ENCODE results near the gene ZNF439.
A peak's percentile ranks its signal among the peaks of the same experiment; 100 is the strongest.
"Not testable (repeated sequence)": the region's sequence is repeated elsewhere in the genome, so short reads cannot be mapped to it uniquely, and the experiment has no call there.

The ZNF439 gene

DNA sequence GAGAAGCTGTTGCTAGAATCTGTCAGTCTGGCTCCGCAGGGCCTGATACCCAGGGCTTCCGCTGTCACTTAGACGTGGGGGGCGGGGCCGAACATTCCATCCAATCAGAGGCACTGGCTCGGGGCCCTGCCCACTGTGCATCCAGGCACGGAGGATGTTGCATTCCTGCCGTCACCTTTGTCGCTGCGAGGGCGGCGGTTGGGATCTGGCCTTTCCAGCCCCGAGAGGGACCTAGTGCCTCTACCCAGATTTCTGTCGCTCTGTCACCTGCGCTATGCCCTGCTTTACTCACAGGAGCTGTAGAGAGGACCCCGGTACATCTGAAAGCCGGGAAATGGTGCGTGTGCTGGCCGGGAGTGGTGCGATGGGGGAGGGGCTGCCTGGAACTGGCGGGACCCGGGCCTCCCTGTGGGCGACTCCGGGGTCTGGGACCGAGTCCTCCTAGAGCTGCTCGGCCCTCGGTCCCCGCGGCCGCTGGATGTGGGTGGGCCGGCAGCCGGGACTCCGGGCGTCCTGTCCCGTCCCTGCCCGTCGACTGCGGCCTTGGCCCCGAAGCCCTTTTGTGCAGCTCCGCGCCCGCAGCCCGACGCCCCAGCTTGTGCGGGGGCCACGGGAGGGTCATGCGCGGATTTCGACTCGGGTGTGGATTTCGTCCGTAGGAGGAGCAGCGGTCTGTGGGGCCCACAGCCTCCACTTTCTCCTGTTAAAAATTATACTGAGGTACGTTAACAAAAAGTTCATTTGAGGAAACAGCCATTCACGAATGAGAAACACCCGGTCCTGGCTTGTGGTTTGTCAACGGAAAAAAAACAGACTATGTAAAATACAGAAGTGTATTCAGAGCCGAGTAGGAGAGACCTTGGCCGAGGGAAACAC is at the start of gene ZNF439:
ZNF439 (plus strand) TSS at position 133 of the 876 bp plus-strand sequence; CDS start at position 275, 142 bp downstream.
- DNase-seq (ENCODE audit: low spot score), result peak; percentile 87

DNA sequence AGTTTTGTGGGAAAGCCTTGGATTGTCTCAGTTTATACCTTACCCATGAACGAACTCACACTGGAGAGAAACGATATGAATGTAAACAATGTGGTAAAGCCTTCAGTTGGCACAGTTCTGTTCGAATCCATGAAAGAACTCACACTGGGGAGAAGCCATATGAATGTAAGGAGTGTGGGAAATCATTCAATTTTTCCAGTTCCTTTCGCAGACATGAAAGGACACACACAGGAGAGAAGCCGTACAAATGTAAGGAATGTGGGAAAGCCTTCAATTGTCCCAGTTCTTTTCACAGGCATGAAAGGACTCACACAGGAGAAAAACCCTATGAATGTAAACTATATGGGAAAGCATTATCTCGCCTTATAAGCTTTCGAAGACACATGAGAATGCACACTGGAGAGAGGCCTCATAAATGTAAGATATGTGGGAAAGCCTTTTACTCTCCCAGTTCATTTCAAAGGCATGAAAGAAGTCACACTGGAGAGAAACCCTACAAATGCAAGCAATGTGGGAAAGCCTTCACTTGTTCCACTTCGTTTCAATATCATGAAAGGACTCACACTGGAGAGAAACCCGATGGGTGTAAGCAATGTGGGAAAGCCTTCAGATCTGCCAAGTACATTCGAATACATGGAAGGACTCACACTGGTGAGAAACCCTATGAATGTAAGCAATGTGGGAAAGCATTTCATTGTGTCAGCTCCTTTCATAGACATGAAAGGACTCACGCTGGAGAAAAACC is 42.0 kb upstream of the ZNF439 start:
- DNase-seq (ENCODE audit: low spot score), result no peak

DNA sequence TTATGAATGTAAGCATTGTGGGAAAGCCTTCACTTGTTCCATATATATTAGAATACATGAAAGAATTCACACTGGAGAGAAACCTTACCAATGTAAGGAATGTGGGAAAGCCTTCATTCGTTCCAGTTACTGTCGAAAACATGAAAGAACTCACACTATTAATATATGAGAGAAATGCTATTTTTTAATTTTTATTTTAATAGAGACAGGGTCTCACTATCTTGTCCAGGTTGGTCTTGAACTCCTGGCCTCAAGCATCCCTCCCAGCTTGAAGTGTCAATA is 41.5 kb upstream of the ZNF439 start:
- no peak for DNase-seq (ENCODE audit: low spot score)

DNA sequence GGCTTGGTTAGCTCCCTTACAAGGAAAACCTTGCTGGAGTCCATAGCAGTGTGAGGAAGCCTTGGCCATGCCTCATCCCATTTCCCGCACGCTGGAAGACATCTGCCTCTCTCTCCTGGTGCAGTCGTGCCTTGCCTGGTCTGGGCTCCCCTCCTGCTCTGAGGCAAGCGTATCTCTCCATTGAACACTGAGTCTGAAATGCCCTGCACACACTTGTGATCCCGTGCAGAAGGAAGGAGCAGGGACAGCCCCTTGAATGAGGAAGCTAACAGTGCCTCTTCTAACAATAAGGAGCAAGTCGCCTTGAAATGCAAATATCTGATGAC is 34.9 kb upstream of the ZNF439 start:
- no peak for DNase-seq (ENCODE audit: low spot score)

DNA sequence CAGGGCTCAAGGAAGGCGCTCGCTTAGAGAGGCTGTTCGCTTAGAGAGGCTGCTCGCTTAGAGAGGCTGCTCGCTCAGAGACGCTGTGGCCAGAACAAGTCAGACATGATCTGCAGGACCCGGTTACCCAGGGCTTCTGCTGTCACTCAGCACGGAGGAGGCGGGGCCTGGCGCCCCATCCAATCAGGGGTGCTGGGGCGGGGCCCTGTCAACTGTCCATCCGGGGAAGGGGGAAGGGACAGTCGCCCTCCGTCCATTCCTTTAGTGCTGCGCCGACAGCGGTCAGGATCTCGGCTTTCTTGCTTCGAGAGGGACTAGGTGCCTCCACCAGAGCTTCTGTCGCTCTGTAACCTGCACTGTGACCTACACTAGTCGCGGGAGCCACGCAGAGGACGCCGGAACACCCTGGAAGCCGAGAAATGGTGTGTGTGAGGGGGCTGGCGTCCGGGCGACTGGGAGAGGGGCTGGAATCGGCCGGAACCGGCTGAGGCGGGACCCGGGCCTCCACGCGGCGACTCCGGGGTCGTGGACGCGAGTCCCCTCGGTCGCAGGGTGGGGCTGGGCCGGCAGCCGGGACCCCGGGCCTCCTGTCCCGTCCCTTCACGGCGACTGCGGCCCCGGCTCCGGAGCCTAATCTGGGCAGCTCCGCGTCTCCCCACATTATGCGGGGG is 34.4 kb upstream of the ZNF439 start, which contains the start of gene ZNF440:
ZNF440 (plus strand) TSS at position 245 of the 671 bp plus-strand sequence; CDS start at position 420, 175 bp downstream.
- peak; percentile 98 for DNase-seq (ENCODE audit: low spot score)

DNA sequence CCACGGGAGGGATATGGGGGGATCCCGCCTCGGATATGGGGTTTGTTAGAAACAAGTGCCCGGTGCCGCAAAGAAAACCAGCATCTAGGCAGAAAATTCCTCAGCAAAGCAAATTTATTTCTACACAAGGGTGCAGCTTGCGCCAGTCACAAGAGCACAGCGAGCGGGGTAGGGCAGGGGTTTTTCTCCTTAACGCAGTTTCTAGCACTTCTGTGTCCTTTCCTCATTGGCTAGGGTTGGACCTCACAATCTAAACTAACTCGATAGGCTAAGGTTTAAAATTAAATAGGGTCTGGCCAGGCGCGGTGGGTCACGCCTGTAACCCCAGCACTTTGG is 33.9 kb upstream of the ZNF439 start:
- no peak for DNase-seq (ENCODE audit: low spot score)

DNA sequence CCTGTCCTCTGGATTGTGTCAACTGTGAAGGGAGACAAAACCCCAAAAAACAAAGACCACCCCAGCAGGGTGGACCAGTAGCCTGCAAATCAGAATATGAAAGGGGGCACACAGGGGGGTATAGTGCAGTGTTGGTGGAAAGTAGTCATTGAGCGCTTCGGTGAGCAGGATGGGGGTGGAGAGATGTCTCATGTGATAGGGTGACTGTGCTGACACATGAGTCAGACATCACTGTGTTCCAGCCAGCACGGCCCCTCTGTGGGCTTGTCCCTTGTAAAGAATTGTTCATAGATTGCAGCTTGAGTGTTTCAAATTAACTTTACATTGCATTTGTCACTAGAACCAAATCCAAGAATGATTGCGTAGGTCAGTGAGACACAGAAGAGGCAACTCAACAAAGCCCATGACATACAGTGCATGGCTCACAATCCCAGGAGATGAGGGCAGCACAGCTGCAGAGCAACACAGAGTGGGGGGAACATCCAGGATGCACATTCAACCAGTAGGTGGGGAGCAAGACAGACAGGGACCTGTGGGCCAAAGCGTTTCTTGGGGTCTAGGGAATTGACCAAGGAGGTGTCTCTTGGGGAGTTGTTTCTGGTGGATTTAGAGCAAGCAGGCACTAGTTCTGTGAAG is 26.9 kb upstream of the ZNF439 start:
- no peak for DNase-seq (ENCODE audit: low spot score)

DNA sequence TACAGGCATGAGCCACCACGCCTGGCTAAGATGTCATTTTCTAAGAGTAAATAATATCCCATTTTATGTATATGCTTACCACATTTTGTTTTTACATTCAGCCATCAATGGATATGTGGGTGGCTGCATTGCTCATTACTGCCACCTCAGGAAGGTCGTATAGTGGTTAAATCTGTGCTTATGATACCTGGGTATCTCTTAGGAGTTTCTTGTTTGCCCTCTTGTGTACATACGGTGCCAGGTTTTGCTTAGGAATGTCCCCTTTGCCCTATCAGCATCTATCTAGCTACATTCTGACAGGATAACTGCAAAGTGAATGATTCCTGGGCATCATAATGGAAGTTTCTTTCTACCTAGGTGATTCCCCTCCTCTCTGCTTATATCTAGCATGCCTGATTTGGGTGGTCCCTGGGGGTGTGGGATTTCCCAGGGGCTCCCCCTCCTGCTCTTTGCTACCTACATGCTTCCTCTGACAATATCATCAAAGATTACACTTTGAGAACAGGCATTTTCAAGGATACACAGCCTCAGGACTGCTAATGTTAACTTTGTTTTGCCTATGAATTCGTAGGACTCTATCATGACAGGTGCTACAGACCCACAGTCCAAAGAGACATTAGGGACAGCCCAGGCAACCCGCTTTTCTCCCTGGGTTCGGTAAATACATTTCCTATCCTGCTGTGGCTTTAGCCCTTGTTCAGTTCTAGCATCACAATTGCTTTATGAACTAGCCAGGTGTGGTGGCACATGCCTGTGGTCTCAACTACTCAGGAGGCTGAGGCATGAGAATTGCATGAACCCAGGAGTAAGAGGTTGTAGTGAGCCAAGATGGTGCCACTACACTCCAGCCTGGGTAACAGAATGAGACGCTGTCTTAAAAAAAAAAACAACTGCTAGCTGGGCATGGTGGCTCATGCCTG is 19.3 kb upstream of the ZNF439 start:
- DNase-seq (ENCODE audit: low spot score), result not testable (repeated sequence)

DNA sequence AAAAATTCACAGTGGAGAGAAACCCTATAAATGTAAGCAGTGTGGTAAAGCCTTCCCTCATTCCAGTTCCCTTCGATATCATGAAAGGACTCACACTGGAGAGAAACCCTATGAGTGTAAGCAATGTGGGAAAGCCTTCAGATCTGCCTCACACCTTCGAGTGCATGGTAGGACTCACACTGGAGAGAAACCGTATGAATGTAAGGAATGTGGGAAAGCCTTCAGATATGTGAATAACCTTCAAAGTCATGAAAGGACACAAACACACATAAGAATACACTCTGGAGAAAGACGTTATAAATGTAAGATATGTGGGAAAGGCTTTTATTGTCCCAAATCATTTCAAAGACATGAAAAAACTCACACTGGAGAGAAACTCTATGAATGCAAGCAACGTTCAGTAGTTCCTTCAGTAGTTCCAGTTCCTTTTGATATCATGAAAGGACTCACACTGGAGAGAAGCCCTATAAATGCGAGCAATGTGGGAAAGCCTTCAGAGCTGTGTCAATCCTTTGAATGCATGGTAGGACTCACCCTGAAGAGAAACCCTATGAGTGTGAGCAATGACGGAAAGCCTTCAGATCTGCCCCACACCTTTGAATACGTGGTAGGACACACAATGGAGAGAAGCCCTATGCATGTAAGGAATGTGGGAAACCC is 16.1 kb upstream of the ZNF439 start:
- no peak for DNase-seq (ENCODE audit: low spot score)

DNA sequence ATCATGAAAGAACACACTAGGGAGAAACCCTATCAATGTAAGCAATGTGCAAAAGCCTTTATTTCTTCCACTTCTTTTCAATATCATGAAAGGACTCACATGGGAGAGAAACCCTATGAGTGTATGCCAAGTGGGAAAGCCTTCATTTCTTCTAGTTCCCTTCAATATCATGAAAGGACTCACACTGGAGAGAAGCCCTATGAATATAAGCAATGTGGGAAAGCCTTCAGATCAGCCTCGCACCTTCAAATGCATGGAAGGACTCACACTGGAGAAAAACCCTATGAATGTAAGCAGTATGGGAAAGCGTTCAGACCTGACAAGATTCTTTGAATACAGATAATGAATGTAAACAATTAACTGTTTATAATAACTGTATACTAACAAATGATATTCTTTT is 15.0 kb upstream of the ZNF439 start:
- no peak for DNase-seq (ENCODE audit: low spot score)

DNA sequence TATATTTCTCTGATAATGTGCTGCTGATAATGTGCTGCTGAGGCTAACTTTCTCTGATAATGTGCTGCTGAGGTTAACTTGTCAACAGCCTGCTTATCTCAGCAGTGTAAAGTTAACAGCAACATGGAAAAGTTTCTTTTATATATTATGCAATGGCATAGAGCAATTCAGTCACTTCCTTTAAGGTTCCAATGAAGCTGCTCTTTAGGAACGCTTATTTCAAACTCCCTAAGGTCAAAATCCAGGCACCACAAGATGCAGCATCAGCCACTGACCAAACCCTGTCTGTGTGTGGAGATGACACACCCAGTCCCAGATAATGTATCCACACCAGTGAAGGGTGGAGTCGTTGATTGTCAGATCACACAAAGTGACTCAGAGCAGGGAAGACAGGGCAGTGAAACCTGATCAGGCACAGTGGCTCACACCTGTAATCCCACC is 12.9 kb upstream of the ZNF439 start:
- not testable (repeated sequence) for DNase-seq (ENCODE audit: low spot score)

DNA sequence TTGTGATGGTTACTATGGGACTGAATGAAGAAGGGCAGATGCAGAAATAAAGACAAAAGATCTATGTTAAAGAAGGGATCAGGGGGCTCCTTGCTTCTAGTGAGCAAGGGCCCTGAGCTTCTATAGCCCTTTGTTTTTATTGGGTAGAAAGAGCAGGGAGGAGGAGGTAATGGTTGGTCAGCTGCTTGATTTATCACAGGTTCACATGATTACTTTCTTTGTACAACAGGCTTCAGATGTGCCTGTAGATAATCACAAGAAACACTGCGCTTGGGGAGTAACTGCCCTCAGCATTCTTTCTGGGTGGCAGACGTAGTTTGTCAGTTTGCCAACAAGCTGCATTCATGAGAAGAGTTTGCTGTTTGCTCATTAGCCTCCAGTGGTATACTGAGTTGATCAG is 4.8 kb upstream of the ZNF439 start:
- DNase-seq (ENCODE audit: low spot score), result no peak

DNA sequence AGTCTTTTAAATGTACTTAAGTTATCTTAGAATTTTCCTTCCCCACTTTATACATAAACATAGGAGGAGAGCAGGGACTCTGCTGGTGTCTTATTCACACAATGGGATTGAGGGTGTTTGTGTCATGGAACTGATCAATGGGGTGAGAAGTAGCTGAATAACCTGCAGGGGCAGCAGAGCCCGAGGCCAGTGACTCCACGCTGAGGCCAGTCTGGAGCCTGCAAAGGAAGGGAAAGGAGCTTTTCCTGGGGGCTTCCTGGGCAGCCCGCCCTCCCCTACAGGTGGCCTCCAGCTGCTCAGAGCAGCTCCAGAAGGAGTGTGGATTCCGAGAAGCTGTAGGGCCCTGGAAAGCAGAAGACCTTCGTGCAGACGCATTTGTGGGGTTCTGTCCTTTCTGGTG is 911 bp upstream of the ZNF439 start:
- not testable (repeated sequence) for DNase-seq (ENCODE audit: low spot score)

DNA sequence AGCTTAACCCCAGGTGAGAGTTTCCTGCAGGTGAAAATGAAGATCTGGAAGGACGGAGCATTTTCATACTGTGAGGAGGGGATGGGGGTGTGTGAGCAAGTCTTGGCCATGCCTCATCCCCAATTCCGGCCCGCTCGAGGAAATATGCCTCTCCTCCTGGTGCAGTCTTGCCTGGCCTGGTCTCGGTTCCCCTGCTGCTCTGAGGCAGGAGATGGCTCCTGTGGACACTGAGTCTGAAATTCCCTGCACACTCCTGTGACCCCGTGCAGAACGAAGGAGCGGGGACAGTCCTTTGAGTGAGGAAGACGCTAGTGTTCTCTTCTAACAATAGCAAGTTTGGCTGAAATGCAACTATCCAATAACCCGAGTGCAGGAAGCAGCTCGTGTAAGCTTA is 329 bp upstream of the ZNF439 start:
- DNase-seq (ENCODE audit: low spot score), result no peak

DNA sequence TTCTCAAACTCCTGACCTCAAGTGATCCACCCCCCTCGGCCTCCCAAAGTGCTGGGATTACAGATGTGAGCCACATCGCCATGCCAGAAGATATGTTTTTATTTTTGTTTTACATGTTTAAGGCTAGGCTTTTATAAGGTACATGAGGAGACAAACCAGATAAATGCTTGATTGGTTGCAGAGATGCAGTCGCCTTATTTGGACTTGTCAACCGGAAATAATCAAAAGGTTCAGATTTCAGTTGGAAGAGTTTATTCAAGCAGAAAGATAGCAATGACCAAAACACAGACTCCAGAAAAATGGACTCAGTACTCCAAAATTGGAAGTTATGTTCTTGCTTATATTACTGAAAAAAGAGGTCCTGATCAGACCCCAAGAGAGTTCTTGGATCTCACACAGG is 1.8 kb downstream of the ZNF439 start:
- not testable (repeated sequence) for DNase-seq (ENCODE audit: low spot score)

DNA sequence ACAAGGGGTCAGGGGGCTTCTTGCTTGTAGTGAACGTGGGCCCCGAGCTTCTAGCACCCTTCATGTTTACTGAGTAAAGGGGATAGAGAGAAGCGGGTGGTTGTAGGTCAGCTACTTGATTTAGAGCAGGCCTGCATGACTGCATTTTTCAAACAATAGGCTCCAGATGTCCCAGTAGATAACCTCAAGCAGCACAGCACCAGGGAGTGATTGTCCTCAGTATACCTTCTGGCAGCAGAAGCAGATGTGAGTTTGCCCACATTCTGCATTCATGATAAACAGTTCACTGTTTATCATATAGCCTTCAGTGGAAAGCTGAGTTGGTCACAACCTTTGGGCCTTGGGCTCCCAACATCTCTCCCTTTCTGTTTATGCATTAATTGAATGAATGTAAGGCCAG is 4.8 kb downstream of the ZNF439 start:
- no peak for DNase-seq (ENCODE audit: low spot score)

DNA sequence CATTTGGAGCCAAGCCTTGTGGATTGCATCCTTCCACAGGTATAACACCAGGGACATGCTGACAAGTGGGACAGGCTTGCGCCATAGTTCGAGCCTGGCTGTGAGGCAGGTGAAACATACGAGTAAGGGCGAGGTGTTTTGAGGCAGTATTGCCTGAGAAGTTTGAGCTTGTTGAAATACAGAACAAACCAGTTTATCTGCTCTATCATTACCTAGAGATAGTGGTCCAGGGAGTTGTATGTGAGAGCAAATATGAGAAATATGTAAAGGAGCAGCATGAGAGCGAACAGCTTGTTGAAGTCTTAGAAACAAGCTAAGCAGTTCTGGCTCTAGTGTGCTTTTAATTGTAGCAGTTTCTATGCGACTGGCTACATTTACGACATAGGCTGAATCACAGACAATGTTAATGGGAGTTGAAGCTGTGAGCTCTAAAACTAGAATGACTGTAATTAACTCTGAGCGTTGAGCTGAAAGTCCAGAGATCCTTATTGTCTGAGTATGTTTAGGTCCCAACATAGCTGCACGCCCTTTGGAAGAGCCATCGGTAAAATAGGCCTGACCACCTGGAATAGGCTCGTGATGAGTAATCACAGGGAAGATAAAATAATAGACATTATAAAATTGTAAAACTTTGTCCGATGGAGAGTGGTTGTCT is 8.2 kb downstream of the ZNF439 start:
- DNase-seq (ENCODE audit: low spot score), result no peak

DNA sequence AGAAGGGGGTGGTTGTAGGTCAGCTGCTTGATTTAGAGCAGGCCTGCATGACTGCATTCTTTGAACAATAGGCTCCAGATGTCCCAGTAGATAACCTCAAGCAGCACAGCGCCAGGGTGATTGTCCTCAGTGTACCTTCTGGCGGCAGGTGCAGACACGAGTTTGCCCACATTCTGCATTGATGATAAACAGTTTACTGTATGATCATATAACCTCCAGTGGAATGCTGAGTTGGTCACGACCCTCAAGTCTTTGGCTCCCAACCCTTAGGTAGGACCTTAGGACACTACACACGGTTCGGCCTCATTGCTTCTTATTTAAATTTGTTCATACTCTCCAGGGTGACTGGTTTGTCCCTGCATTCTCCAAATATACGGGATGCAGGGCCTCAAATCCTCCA is 12.2 kb downstream of the ZNF439 start:
- no peak for DNase-seq (ENCODE audit: low spot score)

DNA sequence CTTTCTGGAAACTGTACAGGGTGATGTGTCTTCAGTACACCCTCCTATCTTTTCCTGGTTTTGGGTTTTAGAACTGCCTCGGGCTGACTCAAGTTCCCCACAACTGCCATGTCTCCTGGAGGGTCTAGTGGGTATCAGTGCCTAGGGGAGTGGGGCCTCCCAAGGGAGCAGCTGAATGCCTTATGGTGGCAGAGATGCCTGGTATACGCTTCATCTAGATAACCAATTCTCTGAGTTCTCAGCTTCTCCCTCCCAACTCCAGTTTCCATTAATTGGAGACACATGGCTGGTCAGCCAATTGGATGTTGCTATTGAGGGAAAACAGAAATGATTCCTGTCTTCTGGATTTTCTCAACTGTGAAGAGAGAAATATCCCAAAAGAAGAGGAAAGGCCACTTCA is 12.8 kb downstream of the ZNF439 start:
- no peak for DNase-seq (ENCODE audit: low spot score)

DNA sequence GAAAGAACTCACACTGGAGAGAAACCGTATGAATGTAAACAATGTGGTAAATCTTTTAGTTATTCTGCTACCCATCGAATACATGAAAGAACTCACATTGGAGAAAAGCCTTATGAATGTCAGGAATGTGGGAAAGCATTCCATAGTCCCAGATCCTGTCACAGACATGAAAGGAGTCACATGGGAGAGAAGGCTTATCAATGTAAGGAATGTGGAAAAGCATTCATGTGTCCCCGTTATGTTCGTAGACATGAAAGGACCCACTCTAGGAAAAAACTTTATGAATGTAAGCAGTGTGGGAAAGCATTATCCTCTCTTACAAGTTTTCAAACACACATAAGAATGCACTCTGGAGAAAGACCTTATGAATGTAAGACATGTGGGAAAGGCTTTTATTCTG is 19.2 kb downstream of the ZNF439 start:
- not testable (repeated sequence) for DNase-seq (ENCODE audit: low spot score)
